Measurements from ENCODE around the gene SLC6A17. TPM values are rescaled to one million over a fixed set of nuclear protein-coding genes. Genes with fewer than 3 reads are reported as not detected.

The SLC6A17 gene
- total RNA-seq, 4 donors from 2014 or later, result under 0.01 to 1.7 (median 0.91) TPM

Other genes with a start within 250 kb of the SLC6A17 start
- gene CSF1, start 239.6 kb upstream of the SLC6A17 start, total RNA-seq, result 10 to 100 TPM; 29.6 to 50.8 (median 45.9) TPM
- gene AHCYL1, start 165.7 kb upstream of the SLC6A17 start, total RNA-seq, result 100 to 1,000 TPM in 1 of 4 donors, 10 to 100 TPM in 3; 82.6 to 102 (median 92.4) TPM
- gene STRIP1, start 115.9 kb upstream of the SLC6A17 start, total RNA-seq, result 10 to 100 TPM; 29.3 to 46.9 (median 35.9) TPM
- not detected for gene ALX3, start 79.8 kb upstream of the SLC6A17 start, total RNA-seq
- gene UBL4B, start 38.1 kb upstream of the SLC6A17 start, total RNA-seq, result under 1 TPM in 2 of 4 donors, not detected in 2; 0.27 to 0.67 TPM
- 10 to 100 TPM in 3 of 4 donors, 1 to 10 TPM in 1; 9.0 to 16.0 (median 13.4) TPM for gene KCNC4, start 59.8 kb downstream of the SLC6A17 start, total RNA-seq
- gene RBM15, start 188.9 kb downstream of the SLC6A17 start, total RNA-seq, result 10 to 100 TPM; 16.7 to 36.9 (median 30.2) TPM
- 10 to 100 TPM; 10.5 to 16.9 (median 15.2) TPM for gene SLC16A4, start 240.5 kb downstream of the SLC6A17 start, total RNA-seq

All from gastroesophageal sphincter (tissue), 4 donors.